Measurements from ENCODE around the gene ITCH.
"Not testable (repeated sequence)": the region's sequence is repeated elsewhere in the genome, so short reads cannot be mapped to it uniquely, and the experiment has no call there.

Gene ITCH

DNA sequence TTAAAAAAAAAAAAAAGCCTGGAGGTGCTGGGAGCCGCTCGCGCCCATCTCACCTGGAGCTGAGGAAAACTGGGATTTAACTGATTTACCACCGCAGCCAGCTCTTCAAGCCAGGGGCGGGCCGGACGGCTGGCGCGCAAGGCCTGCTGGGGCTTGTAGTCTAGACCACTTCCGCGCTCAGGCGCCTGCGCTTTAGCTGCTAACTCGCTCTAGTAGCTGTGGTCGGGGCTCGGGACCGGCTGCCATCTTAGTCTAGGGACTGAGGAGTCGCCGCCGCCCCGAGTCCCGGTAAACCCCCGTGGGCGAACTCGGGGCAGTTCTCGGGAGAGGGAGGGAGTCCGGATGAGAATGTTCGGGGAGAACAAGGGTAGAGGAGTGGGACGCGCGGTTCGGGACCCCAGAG, at the start of gene ITCH:
Gene ITCH (plus strand): TSS at position 212 of the 403 bp plus-strand sequence. CDS start 30,539 bp downstream, outside the sequence.
- DNase-seq, result peak; percentile 44

DNA sequence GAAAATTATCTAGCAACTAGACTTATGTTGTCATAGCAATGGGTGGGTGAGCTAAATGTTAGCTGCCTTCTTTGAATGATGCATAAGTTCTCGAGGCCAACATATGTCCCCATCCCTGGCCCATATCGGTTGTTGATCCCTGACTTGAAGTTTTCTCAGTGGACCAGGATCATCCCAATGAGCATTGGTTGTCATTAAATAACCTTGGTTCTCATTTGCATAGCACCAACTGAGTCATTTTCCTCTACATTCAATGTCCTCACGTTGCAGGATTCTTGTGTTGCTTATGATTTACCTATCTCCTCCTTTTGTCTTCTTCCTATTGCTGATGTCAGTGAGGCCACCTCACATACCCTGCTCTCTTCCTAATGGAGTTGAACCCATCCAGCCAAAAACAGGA, 47.8 kb upstream of the ITCH start:
- DNase-seq, result no peak

DNA sequence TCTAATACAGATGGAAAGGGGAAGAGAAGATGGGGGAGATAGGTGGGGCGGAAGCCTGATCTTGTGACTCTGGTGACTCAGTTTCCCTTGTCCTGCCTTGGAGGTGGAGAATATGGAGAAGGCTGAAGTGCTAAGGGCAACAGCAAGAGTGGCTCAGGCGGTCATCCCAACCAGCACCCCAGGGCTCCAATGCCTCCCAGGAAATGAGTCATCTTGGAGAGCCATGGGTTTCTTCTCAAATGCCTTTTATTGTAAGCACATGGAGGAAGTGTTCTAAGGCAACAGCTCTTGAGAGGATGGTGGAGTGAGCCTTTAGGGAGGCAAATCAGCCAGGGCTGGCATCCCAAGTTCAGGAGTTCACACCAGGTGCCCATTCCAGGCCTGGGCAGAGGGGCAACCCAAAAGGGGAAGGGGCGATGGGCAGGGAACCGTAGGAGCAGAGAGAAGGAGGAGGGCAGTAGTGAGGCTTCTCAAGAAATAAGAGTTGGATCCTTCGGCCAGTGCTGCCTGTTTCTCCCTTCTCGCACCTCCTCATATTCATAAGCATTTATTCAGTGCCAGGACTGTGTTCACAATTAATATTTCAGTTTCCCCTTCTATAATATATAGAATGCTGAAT, 46.8 kb upstream of the ITCH start:
- no peak for DNase-seq

DNA sequence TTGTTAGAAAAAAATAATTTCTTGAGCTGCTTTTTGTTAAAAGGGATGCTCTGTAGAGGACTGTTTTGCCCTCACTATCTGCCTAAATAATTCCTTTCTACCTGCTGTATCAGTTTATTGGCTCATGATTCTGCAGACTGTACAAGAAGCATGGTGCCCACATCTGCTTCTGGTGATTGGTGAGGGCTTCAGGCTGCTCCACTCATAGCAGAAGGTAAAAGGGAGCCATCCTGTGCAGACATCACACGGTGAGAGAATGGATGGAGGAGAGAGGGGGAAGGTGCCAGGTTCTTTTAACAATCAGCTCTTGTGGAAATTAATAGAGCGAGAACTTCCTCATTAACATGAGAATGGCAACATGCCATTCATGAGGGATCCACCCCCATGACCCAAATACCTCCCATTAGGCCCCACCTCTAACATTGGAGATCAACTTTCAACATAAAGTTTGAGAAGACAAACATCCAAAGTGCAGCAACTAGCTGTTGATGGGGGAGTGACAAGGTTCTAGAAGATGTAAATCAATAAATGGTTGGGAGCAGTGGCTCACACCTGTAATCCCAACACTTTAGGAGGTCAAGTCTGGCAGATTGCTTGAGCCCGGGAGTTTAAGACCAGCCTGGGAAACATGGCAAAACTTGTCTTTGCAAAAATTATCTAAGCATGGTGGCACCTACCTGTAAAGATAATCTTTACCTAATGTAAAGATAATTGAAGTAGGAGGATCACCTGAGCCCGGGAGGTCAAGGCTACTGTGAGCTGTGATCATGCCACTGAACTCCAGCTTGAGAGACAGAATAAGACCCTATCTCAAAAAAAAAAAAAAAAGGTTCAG, 44.2 kb upstream of the ITCH start:
- no peak for DNase-seq

DNA sequence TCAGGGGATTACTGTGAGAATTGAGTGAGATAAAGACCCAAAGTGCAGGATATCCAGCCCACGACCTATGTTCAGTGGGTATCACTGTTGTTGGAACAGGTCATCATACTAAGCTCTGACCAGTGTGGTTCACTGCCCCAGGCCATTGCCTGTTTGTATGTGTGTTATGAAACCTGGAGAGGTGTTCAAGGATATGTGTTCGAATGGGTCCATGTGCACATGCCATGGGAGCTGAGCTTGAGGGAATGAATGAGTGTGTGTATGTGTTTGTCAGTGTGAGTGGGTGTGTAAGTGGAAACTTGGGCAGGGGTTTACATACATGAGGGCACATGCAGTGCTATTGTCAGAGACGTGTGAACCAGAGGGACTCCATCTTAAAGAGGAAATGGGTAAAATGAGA, 42.2 kb upstream of the ITCH start:
- DNase-seq, result no peak

DNA sequence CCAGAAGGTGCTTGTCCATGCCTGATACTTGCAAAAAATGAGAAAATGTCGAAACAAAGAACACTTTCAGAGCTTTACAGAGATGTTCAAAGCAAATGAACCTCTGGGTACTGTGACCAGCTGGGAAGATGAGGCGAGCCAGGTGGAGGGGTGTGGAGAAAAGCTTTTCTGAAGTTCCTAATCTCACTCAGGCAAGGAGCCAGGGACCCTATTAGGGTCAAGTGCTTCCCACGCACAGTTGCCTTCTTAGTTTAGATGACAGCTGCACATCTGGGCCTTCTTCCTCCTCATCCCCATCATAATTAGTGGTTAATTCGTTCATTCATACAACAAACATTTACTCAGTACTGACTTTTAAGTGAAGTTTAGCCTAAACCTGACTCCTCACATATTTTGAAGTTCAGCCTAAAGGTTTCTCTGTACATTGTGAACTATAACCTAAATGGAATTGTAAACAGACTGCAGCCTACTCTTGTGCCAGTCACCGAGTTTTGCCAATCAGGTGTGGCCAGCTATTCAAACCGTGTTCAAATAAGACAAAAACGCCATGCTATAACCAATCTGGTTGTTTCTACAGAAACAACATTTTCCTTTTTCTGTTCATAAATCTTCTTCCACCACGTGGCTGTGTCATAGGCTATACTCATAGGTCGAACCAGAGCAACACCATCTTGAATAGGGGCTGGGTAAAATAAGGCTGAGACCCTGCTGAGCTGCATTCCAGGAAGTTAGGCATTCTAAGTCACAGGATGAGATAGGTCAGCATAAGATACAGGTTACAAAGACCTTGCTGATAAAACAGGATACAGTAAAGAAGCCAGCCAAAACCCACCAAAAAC, 40.6 kb upstream of the ITCH start:
- DNase-seq, result no peak

DNA sequence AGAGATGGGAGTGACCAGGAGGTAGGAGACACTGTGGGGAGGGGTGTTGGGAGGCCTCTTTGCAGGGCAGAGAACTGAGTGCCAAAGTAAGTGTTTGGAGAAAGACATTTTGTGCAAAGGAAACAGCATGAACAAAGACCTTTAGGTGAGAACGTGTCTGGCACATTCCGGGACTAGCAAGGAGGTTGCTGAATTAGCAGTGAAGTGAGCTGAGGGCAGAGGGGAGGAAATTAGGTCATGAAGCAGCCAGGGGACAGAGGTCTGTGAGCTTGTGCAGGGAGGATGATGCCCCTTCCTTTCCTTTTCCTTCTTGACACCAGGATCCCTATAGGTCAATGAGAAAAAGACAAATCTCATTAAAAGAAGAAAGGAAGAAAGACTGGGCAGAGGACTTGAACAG, 38.5 kb upstream of the ITCH start:
- DNase-seq, result no peak

DNA sequence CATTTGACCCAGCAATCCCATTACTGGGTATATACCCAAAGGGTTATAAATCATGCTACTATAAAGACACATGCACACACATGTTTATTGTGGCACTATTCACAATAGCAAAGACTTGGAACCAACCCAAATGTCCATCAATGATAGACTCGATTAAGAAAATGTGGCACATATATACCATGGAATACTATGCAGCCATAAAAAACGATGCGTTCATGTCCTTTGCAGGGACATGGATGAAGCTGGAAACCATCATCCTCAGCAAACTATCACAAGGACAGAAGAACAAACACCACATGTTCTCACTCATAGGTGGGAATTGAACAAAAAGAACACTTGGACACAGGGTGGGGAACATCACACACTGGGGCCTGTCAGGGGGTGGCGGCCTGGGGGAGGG, 34.9 kb upstream of the ITCH start:
- DNase-seq, result not testable (repeated sequence)

DNA sequence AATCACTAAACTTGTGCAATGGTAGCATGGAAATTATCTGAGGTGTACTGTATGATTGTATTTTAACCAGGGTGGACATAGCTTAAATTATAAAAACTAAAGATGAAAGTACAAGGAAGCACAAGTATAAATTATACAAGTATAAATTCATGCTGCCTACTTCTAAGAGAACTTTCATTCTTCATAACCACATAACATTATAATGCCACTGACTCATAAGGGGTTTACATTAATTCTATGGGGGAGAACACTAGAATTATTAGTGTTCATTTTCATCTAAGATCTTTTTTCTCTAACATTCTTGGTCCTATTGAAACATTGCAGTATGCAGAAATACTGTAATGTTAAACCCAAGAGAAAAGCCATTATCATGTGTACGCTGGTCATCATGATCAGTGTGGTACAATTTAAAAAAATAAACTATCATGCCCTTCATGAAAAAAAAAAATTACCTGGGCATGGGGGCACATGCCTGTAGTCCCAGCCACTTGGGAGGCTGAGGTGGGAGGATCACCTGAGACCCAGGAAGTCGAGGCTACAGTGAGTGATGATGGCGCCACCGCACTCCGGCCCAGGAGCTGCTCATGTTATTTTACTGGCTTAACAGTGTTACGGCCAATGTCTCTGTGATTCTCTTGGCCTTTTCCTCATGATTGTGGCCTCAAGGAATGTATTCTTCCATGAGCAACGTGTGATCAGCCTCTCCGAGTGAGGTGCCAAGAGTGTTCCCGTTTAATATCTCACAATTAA, 34.0 kb upstream of the ITCH start:
- DNase-seq, result no peak

DNA sequence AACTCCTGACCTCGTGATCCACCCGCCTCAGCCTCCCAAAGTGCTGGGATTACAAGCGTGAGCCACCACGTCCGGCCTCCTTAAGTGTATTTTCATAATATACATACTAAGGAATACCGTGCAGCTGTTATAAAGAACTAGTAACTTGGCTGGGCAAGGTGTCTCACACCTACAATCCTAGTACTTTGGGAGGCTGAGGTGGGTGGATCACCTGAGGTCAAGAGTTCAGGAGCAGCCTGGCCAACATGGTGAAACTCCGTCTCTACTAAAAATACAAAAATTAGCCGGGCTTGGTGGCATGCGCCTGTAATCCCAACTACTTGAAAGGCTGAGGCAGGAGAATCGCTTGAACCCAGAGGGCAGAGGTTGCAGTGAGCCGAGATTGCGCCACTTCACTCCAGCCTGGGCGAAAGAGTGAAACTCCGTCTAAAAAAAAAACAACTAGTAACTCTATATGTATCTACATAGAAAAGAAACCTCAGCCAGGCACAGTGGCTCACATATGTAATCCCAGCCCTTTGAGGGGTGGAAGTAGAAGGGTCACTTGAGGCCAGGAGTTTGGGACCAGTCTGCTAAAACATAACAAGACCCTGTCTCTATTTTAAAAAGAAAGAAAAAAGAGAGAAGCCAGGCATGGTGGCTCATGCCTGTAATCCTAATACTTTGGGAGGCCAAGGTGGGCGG, 32.1 kb upstream of the ITCH start:
- DNase-seq, result not testable (repeated sequence)

DNA sequence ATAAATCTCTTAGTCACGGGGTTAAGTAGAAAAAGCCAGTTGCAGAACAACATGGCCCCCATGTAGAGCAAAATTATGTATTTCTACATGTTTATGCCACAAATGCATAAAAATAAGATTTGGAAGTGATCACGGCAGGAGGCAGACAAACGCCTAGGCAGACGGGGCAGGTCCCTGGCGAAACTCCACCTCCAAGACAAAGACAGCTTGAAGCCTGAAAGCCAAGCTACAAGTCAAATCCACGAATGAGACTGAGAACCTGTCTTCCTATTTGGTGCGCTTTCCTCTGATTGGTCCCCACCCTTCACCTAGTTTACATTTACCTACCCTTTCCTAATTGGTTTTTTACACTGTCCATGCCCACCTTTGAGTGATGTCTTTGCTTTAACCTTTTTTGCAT, 31.2 kb upstream of the ITCH start:
- DNase-seq, result no peak

DNA sequence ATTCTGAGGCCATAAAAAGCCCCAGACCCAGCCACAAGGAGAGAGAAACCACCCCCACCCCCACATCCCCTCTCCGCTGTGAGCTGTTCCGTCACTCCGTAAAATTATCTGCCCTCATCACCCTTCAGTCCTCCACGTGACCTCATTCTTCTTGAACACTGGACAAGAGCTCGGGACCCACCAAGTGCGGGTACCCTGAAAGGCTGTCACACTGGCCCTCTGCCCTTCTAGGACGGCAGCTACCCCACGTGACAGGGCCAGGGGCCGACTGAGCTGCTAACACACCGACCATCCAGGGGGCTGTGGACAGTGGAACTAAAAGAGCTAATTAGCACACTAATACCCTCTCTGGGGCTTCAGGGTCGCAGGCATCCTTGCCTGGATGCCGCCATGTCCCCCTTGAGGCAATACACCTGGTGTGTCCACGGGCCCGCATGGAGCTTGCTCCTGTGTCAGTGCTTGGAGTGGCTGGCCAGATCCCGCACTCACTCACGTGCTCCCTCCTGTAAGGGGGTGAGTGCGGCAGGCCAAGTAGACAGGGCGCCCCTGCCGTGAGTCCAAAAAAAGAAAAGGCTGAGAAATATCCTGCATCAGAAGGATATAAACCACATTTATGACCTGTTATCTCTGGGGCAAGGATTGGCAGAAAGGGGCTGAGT, 30.7 kb upstream of the ITCH start:
- DNase-seq, result no peak

DNA sequence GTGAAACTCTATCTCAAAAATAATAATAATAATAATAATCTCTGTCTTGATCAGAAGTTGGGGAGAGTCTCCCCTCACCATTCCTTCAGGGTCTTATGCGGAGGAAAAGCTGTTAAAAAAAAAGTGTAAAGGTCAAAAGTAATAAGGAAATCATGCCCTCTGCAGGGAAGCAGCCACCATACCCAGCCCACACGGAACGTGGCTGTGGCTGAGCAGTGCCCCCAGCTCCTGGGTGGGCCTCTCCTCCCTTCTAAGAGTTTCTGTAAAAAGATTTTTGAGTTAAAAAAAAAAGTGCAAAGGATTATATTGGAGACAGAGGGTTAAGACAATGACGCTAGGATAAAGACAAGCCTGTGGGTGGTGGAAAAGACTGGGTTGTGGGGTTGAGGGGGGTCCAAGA, 29.3 kb upstream of the ITCH start:
- DNase-seq, result no peak

DNA sequence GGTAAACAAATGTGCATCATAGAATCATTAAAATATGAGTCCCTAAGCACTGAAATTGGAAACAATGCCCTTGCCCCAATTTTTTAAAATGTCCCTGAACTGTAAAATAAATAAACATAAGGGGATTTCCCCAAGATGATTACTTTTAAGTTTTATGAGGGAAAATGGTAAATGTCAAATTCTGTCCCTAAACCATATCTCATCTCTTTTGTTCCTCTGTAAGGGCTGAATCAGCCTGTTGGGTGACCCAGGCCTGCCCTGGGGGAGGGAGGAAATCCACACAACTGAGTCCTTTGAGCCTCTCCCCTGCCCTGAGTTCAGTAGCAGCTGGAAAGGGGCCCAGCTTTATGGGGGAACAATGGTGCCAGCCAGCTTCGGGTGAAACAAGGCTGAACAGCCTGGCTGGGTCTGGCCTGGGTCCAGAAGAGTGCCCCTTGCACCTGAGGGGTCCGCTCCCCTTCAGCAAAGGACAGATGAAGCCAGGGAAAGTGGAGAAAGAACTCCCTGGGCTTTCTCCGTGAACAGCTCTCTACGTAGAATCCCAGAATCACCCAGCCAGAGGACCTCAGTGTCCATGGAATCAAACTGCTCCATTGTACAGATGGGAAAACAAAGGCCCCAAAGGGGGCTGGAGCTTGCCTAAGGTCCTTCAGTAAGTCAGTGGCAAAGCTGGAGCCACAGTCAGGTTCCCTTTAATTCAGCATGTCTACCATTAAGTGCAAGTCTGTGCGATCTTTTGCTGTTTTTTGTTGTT, 28.2 kb upstream of the ITCH start:
- no peak for DNase-seq

DNA sequence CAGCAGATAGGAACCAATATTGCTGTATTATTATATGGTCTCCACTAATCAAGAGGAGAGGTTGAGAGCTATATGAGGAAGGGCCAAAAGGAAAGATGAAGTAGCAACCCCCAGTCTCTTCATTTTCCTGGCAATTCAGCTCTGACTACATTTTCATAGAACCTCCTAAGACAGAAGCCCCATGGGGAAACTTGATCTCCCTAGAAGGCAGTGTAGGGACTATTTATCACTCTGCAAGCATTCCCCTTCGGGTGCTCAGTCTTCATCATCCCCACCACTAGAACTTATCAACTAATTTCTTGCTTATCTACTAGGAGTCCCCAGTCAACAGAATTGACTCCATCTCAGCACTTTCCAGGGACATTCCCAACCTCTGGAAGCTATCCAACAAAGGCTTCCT, 25.5 kb upstream of the ITCH start:
- DNase-seq, result no peak

DNA sequence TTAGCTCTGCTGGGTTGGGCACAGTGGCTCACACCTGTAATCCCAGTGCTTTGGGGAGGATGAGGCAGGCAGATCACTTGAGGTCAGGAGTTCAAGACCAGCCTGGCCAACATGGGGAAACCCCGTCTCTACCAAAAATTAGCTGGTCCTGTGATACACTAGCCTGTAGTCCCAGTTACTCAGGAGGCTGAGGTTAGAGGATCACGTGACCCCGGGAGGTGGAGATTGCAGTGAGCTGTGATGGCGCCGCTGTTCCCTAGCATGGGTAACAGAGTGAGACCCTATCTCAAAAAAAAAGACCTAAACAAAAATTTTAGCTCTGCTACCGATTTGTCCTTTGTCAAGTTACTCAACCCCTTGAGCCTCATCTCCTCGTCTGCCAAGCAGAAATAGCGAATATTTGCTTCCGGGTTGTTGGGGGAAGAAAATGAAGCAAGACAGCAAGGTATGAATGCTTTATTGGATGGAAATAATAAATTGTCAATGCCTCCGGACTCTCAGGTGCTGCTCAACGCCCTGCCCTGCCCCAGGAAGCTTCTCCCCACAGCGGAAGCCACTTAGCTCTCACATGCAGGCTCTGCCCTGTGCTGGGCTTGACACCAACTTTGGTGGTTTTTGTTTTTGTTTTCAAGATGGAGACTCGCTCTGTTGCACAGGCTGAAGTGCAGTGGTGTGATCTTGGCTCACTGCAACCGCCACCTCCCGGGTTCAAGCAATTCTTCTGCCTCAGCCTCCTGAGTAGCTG, 24.9 kb upstream of the ITCH start:
- DNase-seq, result no peak

DNA sequence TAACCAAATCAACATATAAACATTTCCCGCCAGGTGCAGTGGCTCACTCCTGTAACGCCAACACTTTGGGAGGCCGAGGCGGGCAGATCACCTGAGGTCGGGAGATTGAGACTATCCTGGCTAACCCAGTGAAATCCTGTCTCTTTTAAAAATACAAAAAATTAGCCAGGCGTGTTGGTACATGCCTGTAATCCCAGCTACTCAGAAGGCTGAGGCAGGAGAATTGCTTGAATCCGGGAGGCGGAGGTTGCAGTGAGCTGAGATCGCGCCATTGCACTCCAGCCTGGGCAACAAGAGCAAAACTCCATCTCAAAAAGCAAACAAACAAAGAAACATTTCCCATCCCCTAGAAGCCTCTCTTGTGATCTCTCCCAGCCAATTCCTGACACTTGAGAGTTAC, 22.3 kb upstream of the ITCH start:
- not testable (repeated sequence) for DNase-seq

DNA sequence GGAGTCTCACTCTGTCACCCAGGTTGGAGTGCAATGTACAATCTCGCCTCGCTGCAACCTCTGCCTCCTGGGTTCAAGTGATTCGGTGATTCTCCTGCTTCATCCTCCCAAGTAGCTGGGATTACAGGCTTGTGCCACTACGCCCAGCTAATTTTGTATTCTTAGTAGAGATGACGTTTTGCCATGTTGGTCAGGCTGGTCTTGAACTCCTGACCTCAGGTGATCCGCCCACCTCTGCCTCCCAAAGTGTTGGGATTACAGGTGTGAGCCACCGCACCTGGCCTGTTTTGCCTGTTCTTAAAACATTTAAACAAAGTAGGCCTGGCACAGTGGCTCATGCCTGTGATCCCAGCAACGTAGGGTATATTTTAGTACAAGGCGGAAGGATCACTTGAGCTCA, 21.9 kb upstream of the ITCH start:
- DNase-seq, result not testable (repeated sequence)

DNA sequence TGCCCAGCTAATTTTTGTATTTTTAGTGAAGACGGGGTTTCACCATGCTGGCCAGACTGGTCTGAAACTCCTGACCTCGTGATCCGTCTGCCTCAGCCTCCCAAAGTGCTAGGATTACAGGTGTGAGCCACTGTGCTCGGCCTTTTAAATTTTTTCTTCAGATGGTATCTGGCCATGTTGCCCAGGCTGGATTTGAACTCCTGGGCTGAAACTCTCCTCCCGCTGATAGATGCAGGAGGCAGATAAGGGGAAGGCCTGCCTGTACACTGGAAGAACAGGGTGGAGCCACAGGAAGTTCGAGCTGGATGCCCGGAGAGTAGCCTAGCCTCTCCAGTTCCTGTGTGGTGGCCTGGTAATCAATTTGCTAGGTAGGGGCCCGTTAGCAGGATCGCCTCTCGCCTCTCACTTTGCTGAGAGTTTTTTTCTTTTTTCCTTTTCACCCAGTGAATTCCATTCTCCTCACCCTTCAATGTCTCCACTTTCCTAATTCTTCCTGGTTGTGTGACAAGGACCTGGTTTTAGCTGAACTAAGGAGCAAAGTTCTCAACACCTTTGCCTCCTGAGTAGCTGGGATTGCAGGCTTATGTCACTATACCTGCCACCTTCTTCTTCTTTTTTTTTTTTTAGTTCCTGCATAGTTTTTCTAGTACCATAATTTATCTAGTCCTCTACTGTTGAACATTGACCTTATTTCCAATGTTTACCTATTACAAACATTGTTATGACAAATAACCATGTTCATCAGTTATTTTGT, 19.4 kb upstream of the ITCH start:
- DNase-seq, result no peak

DNA sequence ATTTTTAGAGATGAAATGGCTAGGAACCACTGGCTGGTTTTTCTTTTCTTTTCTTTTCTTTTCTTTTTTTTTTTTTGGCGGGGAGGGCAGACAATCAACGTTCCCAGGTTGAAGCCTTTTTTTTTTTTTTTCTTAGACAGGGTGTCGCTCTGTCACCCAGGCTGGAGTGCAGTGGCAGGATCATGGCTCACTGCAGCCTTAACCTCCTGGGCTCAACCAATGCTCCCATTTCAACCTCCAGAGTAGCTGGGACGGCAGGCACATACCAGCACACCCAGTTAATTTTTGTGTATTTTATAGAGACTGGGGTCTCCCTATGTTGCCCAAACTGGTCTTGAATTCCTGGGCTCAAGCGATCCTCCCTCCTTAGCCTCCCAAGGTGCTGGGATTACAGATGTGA, 18.8 kb upstream of the ITCH start:
- no peak for DNase-seq

Measured in NCI-H1436 treated with DMSO at 0.1 percent for 48 hours (cell line).